Liver (tissue), 9 donors: ENCODE data around the gene MAPK8IP3. TPM values are rescaled to one million over a fixed set of nuclear protein-coding genes. Genes with fewer than 3 reads are reported as not detected.

Source experiments
- DNase-seq: peaks from one replicate; pipeline ENCODE4 v3.0.0-alpha.2; 2017; ENCODE audit warnings: low spot score
- H3K27ac ChIP-seq, 2 donors: one replicate each; pipeline ENCODE4 v1.7.0; 2013; ENCODE audit warnings: inconsistent platforms in 2 of 2, low read length in 2 of 2, control low read depth in 1 of 2, low read depth in 1 of 2, mild to moderate bottlenecking in 1 of 2
- H3K27me3 ChIP-seq, 4 donors: one replicate each; pipeline versions ENCODE4 v1.6.1 to v1.7.0; 2013; ENCODE audit warnings: low read length in 3 of 4, inconsistent platforms in 1 of 4, mild to moderate bottlenecking in 1 of 4, moderate library complexity in 1 of 4; ENCODE audit not compliant: control insufficient read depth in 4 of 4, insufficient read depth in 4 of 4
- H3K36me3 ChIP-seq, 4 donors: one replicate each; pipeline versions ENCODE4 v1.6.1 to v1.7.0; 2013; ENCODE audit warnings: low read length in 3 of 4, mild to moderate bottlenecking in 3 of 4, low read depth in 1 of 4, moderate library complexity in 1 of 4; ENCODE audit not compliant: control insufficient read depth in 4 of 4, insufficient read depth in 3 of 4
- H3K4me1 ChIP-seq, 4 donors: one replicate each; pipeline versions ENCODE4 v1.6.1 to v1.7.0; 2013; ENCODE audit warnings: low read length in 3 of 4, mild to moderate bottlenecking in 3 of 4, moderate library complexity in 1 of 4; ENCODE audit not compliant: control insufficient read depth in 4 of 4, insufficient read depth in 4 of 4
- H3K4me3 ChIP-seq, 3 donors: one replicate each; pipeline versions ENCODE4 v1.6.1 to v1.7.0; 2013; ENCODE audit warnings: low read length in 3 of 3, control low read depth in 1 of 3, low read depth in 1 of 3, mild to moderate bottlenecking in 1 of 3
- H3K9ac ChIP-seq, 2 donors: one replicate each; pipeline ENCODE4 v1.7.0; 2013; ENCODE audit warnings: low read length in 2 of 2, mild to moderate bottlenecking in 2 of 2, moderate library complexity in 2 of 2, control low read depth in 1 of 2, low read depth in 1 of 2
- H3K9me3 ChIP-seq, 4 donors: one replicate each; pipeline versions ENCODE4 v1.6.1 to v1.7.0; 2013; ENCODE audit warnings: low read length in 3 of 4; ENCODE audit not compliant: control insufficient read depth in 4 of 4
- CTCF ChIP-seq: fragments of 150-350 bp; IDR thresholded peaks from 2 replicates; pipeline ENCODE4 v1.5.1; 2017; ENCODE audit warnings: improper control_type of control experiment, low read depth, low read length; ENCODE audit not compliant: missing input control
- EGR1 ChIP-seq, 2 donors: IDR thresholded peaks; 2 replicates each; pipeline ENCODE4 v1.6.1; 2016 to 2018; ENCODE audit warnings: antibody characterized with exemption in 2 of 2, low read depth in 2 of 2
- FOXA1 ChIP-seq: IDR thresholded peaks from 2 replicates; pipeline ENCODE4 v1.6.1; 2016; ENCODE audit warnings: antibody characterized with exemption
- FOXA2 ChIP-seq: IDR thresholded peaks from 2 replicates; pipeline ENCODE4 v1.6.1; 2016; ENCODE audit warnings: antibody characterized with exemption
- GABPA ChIP-seq, 2 donors: IDR thresholded peaks in 1 of 2; conservative IDR thresholded peaks in 1 of 2; 2 replicates each; pipeline ENCODE4 v1.6.1; 2016; ENCODE audit warnings: antibody characterized with exemption in 2 of 2, mild to moderate bottlenecking in 1 of 2, moderate library complexity in 1 of 2
- HNF4G ChIP-seq: IDR thresholded peaks from 2 replicates; pipeline ENCODE4 v1.6.1; 2016; ENCODE audit warnings: antibody characterized with exemption
- JUND ChIP-seq, 2 donors: IDR thresholded peaks; 2 replicates each; pipeline ENCODE4 v1.6.1; 2016; ENCODE audit warnings: antibody characterized with exemption in 2 of 2
- NR2F2 ChIP-seq: IDR thresholded peaks from 2 replicates; pipeline ENCODE4 v1.6.1; 2016; ENCODE audit warnings: antibody characterized with exemption
- RAD21 ChIP-seq, 2 donors: IDR thresholded peaks; 2 replicates each; pipeline ENCODE4 v1.6.1; 2016; ENCODE audit warnings: antibody characterized with exemption in 2 of 2, mild to moderate bottlenecking in 2 of 2
- RXRA ChIP-seq, 2 donors: IDR thresholded peaks; 2 replicates each; pipeline ENCODE4 v1.6.1; 2017 to 2018; ENCODE audit warnings: antibody characterized with exemption in 2 of 2, mild to moderate bottlenecking in 1 of 2
- SP1 ChIP-seq: IDR thresholded peaks from 2 replicates; pipeline ENCODE4 v1.6.1; 2018; ENCODE audit warnings: antibody characterized with exemption, mild to moderate bottlenecking
- TAF1 ChIP-seq: conservative IDR thresholded peaks from 2 replicates; pipeline ENCODE4 v1.6.1; 2016; ENCODE audit warnings: antibody characterized with exemption, mild to moderate bottlenecking
- YY1 ChIP-seq: IDR thresholded peaks from 2 replicates; pipeline ENCODE4 v1.6.1; 2016; ENCODE audit warnings: antibody characterized with exemption, mild to moderate bottlenecking
- ZBTB33 ChIP-seq: IDR thresholded peaks from 2 replicates; pipeline ENCODE4 v1.6.1; 2016; ENCODE audit warnings: antibody characterized with exemption
- WGBS: extraction: QIAGEN DNeasy Blood & Tissue Kit; methylation state at CpG from one replicate; pipeline ENCODE4 v1.1.7; 2013; 5-methylcytosine and 5-hydroxymethylcytosine counted together
- polyA plus RNA-seq, 2 donors: library from polyadenylated mRNA; stranded (reverse) in 1 of 2; unstranded in 1 of 2; fragments of 200-250 nt in 1 of 2; fragments of >200 nt in 1 of 2; fragmentation: Nextera tagmentation in 1 of 2; extraction: Ambion mirVana in 1 of 2; gene quantifications; one replicate each; pipeline versions ENCODE4 v1.2.1 to v1.2.3, GENCODE V29; 2013 to 2015
- total RNA-seq, 2 donors: library from RNA; depleted of rRNA; stranded (reverse); fragments of >200 nt; gene quantifications; one replicate each; pipeline ENCODE4 v1.2.3, GENCODE V29; 2014
- TF ChIP-seq, protein P1 (sequence below): IDR thresholded peaks from 2 replicates; pipeline ENCODE4 v1.6.1; 2016; ENCODE audit warnings: antibody characterized with exemption
- TF ChIP-seq, protein P2 (sequence below): IDR thresholded peaks from 2 replicates; pipeline ENCODE4 v1.6.1; 2016; ENCODE audit warnings: antibody characterized with exemption
- donor health status: healthy.
- donor health status: healthy.
- donor health status: healthy.
- donor health status: healthy.
- donor health status: healthy.

Gene MAPK8IP3
- total RNA-seq: 10 to 100 TPM; 10.1 to 43.0 TPM
- polyA plus RNA-seq: 1 to 10 TPM; 4.1 to 8.5 TPM

- peak within 1 kb of the TSS; percentile 85 to 93 for H3K27ac ChIP-seq
- peaks cover 6 to 23% (median 13%) of the 10 kb centered on the region in 4 donors for H3K4me1 ChIP-seq
- no peaks in the 10 kb centered on the region for H3K9me3 ChIP-seq
- H3K36me3 ChIP-seq: peaks cover 0 to 9% (median 6%) of the 10 kb centered on the region in 4 donors
- peak within 1 kb of the TSS; percentile 68 to 82 for H3K9ac ChIP-seq
- peak; percentile 99 for DNase-seq
- H3K27me3 ChIP-seq: no peaks in the 10 kb centered on the region
- H3K4me3 ChIP-seq: peak within 1 kb of the TSS; percentile 91 to 98 (median 93)
- TF ChIP-seq YY1 (peak; percentile 49), CTCF (peak; percentile 100), TAF1 (no peak), RAD21 (IDR thresholded peaks at IDR 0.05) (peak in 1 of 2 donors; percentile 3), GABPA (IDR thresholded peaks at IDR 0.05 in 1 of 2, conservative IDR thresholded peaks at IDR 0.05 in 1 of 2) (peak; percentile 63 to 86), SP1 (no peak), FOXA2 (no peak)
- WGBS: under 1% methylated on average over 79 of the region's 79 CpGs
These were observed at the start of gene MAPK8IP3 for GRCh38 chr16:1705688-1706385. TSS of gene MAPK8IP3 (plus strand) at chr16:1706195. CDS start at chr16:1706340, 145 bp downstream.

- Histone ChIP-seq H3K4me3 (no peak overlapping the region), H3K27me3 (no peaks in the 10 kb centered on the region), H3K36me3 (peaks cover 14 to 70% (median 41%) of the 10 kb centered on the region in 4 donors), H3K9me3 (no peaks in the 10 kb centered on the region), H3K9ac (no peak overlapping the region), H3K4me1 (no peaks in the 10 kb centered on the region), H3K27ac (no peak overlapping the region)
- DNase-seq: peak; percentile 51
- WGBS: 95% methylated on average over 24 of the region's 24 CpGs
- TF ChIP-seq YY1 (no peak), ZBTB33 (no peak)
These were observed 49.0 kb upstream of the MAPK8IP3 start for GRCh38 chr16:1656808-1657617.

DNA sequence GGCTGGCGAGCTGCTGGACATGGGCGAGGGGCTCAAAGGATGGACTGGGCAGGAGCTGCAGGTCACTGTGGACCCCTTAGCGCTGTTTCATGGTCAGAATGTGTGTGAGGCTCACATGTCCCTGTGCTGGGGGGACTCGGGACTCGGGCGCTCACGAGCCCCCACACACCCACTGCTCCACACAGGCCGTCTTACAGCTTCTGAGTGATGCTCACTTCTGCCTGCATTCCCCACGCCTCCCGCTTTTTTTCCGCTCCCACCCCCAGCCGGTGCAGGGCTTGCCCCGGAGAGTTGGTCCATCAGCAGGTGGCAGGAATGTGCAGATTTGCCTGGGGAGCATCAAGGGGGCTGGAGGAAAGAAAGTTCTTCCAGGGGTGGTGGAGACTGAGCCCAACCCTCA is 48.2 kb upstream of the MAPK8IP3 start:
- no peaks in the 10 kb centered on the region for H3K4me1 ChIP-seq
- H3K9ac ChIP-seq: no peak overlapping the region
- no peak overlapping the region for H3K27ac ChIP-seq
- H3K27me3 ChIP-seq: no peaks in the 10 kb centered on the region
- 95% methylated on average over 13 of the region's 13 CpGs for WGBS
- no peaks in the 10 kb centered on the region for H3K9me3 ChIP-seq
- DNase-seq: no peak
- H3K36me3 ChIP-seq: peaks cover 17 to 70% (median 40%) of the 10 kb centered on the region in 4 donors
- H3K4me3 ChIP-seq: no peak overlapping the region
- no peak for TF ChIP-seq CTCF
- TF ChIP-seq, protein P1, sequence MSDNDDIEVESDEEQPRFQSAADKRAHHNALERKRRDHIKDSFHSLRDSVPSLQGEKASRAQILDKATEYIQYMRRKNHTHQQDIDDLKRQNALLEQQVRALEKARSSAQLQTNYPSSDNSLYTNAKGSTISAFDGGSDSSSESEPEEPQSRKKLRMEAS: no peak
- no peak for TF ChIP-seq TAF1
- TF ChIP-seq JUND (IDR thresholded peaks at IDR 0.05): no peak
- no peak for TF ChIP-seq NR2F2
- TF ChIP-seq HNF4G: no peak
- TF ChIP-seq YY1: no peak
- no peak for TF ChIP-seq EGR1 (IDR thresholded peaks at IDR 0.05; ENCODE audit: low read depth in 2 of 2)
- no peak for TF ChIP-seq RXRA (IDR thresholded peaks at IDR 0.05)
- no peak for TF ChIP-seq FOXA1
- TF ChIP-seq RAD21 (IDR thresholded peaks at IDR 0.05): no peak
- TF ChIP-seq ZBTB33: no peak
- TF ChIP-seq, protein P2, sequence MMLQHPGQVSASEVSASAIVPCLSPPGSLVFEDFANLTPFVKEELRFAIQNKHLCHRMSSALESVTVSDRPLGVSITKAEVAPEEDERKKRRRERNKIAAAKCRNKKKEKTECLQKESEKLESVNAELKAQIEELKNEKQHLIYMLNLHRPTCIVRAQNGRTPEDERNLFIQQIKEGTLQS: no peak
- TF ChIP-seq GABPA (IDR thresholded peaks at IDR 0.05 in 1 of 2, conservative IDR thresholded peaks at IDR 0.05 in 1 of 2): no peak
